Trophoblast cell (in vitro differentiated cells and primary cell): ENCODE data around the gene HOXC11.

Experiments used
- DNase-seq, 2 donors: peaks; one replicate each; pipeline ENCODE4 v3.0.0-alpha.2; 2016
- H2AFZ ChIP-seq: 2 replicates; pipeline ENCODE4 v1.6.1; 2013; ENCODE audit warnings: low read length, moderate library complexity, mild to moderate bottlenecking; ENCODE audit not compliant: insufficient read depth, poor library complexity
- H2AK5ac ChIP-seq: 2 replicates; pipeline ENCODE4 v1.6.1; 2013; ENCODE audit warnings: mild to moderate bottlenecking, low read length
- H2BK120ac ChIP-seq: 2 replicates; pipeline ENCODE4 v1.6.1; 2013; ENCODE audit warnings: low read length, mild to moderate bottlenecking, moderate library complexity; ENCODE audit not compliant: insufficient read depth, poor library complexity
- H2BK12ac ChIP-seq: 2 replicates; pipeline ENCODE4 v1.6.1; 2013; ENCODE audit warnings: mild to moderate bottlenecking, low read length, moderate library complexity
- H2BK5ac ChIP-seq: 2 replicates; pipeline ENCODE4 v1.6.1; 2013; ENCODE audit warnings: low read length, low read depth, moderate library complexity, mild to moderate bottlenecking; ENCODE audit not compliant: poor library complexity
- H3K14ac ChIP-seq: 2 replicates; pipeline ENCODE4 v1.6.1; 2013; ENCODE audit warnings: mild to moderate bottlenecking, low read length
- H3K18ac ChIP-seq: 2 replicates; pipeline ENCODE4 v1.6.1; 2013; ENCODE audit warnings: mild to moderate bottlenecking, low read length
- H3K23ac ChIP-seq: 2 replicates; pipeline ENCODE4 v1.6.1; 2013; ENCODE audit warnings: low read length
- H3K27ac ChIP-seq: 2 replicates; pipeline ENCODE4 v1.5.1; 2013; ENCODE audit warnings: low read depth, mild to moderate bottlenecking, inconsistent platforms, low read length, moderate library complexity
- H3K27me3 ChIP-seq: 2 replicates; pipeline ENCODE4 v1.6.1; 2013; ENCODE audit warnings: inconsistent platforms, mild to moderate bottlenecking, low read length, moderate library complexity; ENCODE audit not compliant: insufficient read depth
- H3K36me3 ChIP-seq, 2 experiments: 1 replicate in 1 of 2; 2 replicates in 1 of 2; pipeline ENCODE4 v1.6.1; 2013; ENCODE audit warnings: low read length in 2 of 2, mild to moderate bottlenecking in 2 of 2, moderate library complexity in 1 of 2; ENCODE audit not compliant: insufficient read depth in 2 of 2, control insufficient read depth in 1 of 2
- H3K4ac ChIP-seq: 2 replicates; pipeline ENCODE4 v1.6.1; 2013; ENCODE audit warnings: low read depth, mild to moderate bottlenecking, low read length, moderate library complexity
- H3K4me1 ChIP-seq, 2 experiments: 1 replicate in 1 of 2; 2 replicates in 1 of 2; pipeline ENCODE4 v1.6.1; 2013; ENCODE audit warnings: low read length in 2 of 2, mild to moderate bottlenecking in 2 of 2, moderate library complexity in 1 of 2; ENCODE audit not compliant: insufficient read depth in 2 of 2, control insufficient read depth in 1 of 2
- H3K4me2 ChIP-seq: 2 replicates; pipeline ENCODE4 v1.6.1; 2013; ENCODE audit warnings: inconsistent platforms, mild to moderate bottlenecking, low read length, moderate library complexity
- H3K4me3 ChIP-seq: 2 replicates; pipeline ENCODE4 v1.5.1; 2013; ENCODE audit warnings: mild to moderate bottlenecking, low read depth, low read length, inconsistent platforms
- H3K79me1 ChIP-seq: one replicate; pipeline ENCODE4 v1.6.1; 2013; ENCODE audit warnings: low read length
- H3K79me2 ChIP-seq: 2 replicates; pipeline ENCODE4 v1.6.1; 2013; ENCODE audit warnings: low read length, mild to moderate bottlenecking; ENCODE audit not compliant: control insufficient read depth, insufficient read depth, poor library complexity
- H3K9ac ChIP-seq: 2 replicates; pipeline ENCODE4 v1.6.1; 2013; ENCODE audit warnings: mild to moderate bottlenecking, low read length
- H3K9me3 ChIP-seq: 2 replicates; pipeline ENCODE4 v1.6.1; 2013; ENCODE audit warnings: low read depth, mild to moderate bottlenecking, control low read depth, inconsistent platforms, low read length; ENCODE audit not compliant: insufficient read depth
- H4K12ac ChIP-seq: 2 replicates; pipeline ENCODE4 v1.6.1; 2013; ENCODE audit warnings: low read depth, mild to moderate bottlenecking, low read length, moderate library complexity
- H4K8ac ChIP-seq: 2 replicates; pipeline ENCODE4 v1.6.1; 2013; ENCODE audit warnings: low read depth, mild to moderate bottlenecking, low read length, moderate library complexity
- H4K91ac ChIP-seq: one replicate; pipeline ENCODE4 v1.6.1; 2013; ENCODE audit warnings: low read depth, mild to moderate bottlenecking, low read length, moderate library complexity
- WGBS: extraction: QIAGEN DNeasy Blood & Tissue Kit; methylation state at CpG from one replicate; pipeline ENCODE4 v1.1.7; 2013; ENCODE audit warnings: missing lambda C conversion rate; ENCODE audit not compliant: insufficient read length, insufficient coverage; ENCODE audit errors: extremely low coverage; 5-methylcytosine and 5-hydroxymethylcytosine counted together

Gene HOXC11

DNA sequence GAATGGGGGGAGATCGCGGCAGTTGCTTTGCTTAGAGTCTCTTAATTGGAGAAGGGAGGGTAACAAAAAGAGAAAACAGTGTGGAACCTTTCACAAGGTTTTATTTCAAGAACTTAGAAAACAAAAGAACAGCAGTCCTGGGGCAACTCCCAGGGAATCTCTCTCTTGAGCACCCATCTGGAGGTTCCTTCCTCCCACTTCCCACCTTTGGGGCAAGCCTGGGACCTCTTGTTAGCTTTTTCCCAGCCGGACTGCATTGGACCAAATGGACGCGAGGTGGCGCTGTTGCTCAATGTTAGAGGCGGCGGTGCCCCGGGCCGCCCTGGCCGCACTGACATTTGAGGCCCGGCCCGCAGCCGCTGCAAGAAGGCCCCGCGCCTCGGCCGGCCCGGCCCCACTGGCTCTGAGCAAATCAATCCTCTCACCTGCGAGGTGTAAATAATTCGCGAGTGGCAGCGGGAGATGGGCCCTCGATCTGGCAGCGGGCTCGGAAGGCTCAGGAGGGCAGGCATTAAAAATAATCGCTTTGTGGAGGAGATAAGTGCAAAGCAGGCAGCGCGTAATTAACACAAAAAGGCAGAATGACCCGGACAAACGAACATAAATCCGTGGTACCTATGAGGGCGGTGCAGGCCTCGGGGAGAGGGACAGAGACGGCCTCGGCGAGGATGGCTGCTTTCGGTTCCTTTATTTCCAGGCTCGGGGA is 33.1 kb downstream of the HOXC11 start:
- no peak overlapping the region for H2AFZ ChIP-seq
- H4K91ac ChIP-seq: no peak overlapping the region
- no peak overlapping the region for H4K12ac ChIP-seq
- H3K27me3 ChIP-seq: peaks cover 91% of the 10 kb centered on the region
- H3K18ac ChIP-seq: no peak overlapping the region
- H2AK5ac ChIP-seq: no peak overlapping the region
- H3K4me3 ChIP-seq: no peak overlapping the region
- WGBS: no CpG with 5 or more reads among the region's 39 CpGs
- H3K79me2 ChIP-seq: no peaks in the 10 kb centered on the region
- no peak overlapping the region for H2BK5ac ChIP-seq
- H3K9ac ChIP-seq: no peak overlapping the region
- H3K23ac ChIP-seq: no peak overlapping the region
- no peaks in the 10 kb centered on the region for H3K4me1 ChIP-seq
- no peak overlapping the region for H3K4ac ChIP-seq
- no peak overlapping the region for H3K14ac ChIP-seq
- DNase-seq: peak; percentile 85 to 97
- no peak overlapping the region for H3K27ac ChIP-seq
- no peak overlapping the region for H4K8ac ChIP-seq
- no peaks in the 10 kb centered on the region for H3K36me3 ChIP-seq
- H3K4me2 ChIP-seq: no peak overlapping the region
- no peak overlapping the region for H2BK120ac ChIP-seq
- no peak overlapping the region for H2BK12ac ChIP-seq
- no peaks in the 10 kb centered on the region for H3K79me1 ChIP-seq
- peaks cover 8% of the 10 kb centered on the region for H3K9me3 ChIP-seq

GRCh38 chr12:54006559-54007220 is 33.8 kb downstream of the HOXC11 start:
- Histone ChIP-seq H3K9ac (no peak overlapping the region), H2AK5ac (no peak overlapping the region), H2BK120ac (no peak overlapping the region), H3K9me3 (peaks cover 8% of the 10 kb centered on the region), H2AFZ (no peak overlapping the region), H3K27ac (no peak overlapping the region), H4K12ac (no peak overlapping the region), H3K79me1 (no peaks in the 10 kb centered on the region), H4K8ac (no peak overlapping the region), H3K4ac (no peak overlapping the region), H2BK5ac (no peak overlapping the region), H3K36me3 (no peaks in the 10 kb centered on the region), H3K4me1 (no peaks in the 10 kb centered on the region), H3K79me2 (no peaks in the 10 kb centered on the region), H3K18ac (no peak overlapping the region), H3K27me3 (peaks cover 89% of the 10 kb centered on the region), H3K4me3 (no peak overlapping the region), H3K23ac (no peak overlapping the region), H3K14ac (no peak overlapping the region), H2BK12ac (no peak overlapping the region), H4K91ac (no peak overlapping the region), H3K4me2 (no peak overlapping the region)
- WGBS: no CpG with 5 or more reads among the region's 22 CpGs
- no peak for DNase-seq

DNA sequence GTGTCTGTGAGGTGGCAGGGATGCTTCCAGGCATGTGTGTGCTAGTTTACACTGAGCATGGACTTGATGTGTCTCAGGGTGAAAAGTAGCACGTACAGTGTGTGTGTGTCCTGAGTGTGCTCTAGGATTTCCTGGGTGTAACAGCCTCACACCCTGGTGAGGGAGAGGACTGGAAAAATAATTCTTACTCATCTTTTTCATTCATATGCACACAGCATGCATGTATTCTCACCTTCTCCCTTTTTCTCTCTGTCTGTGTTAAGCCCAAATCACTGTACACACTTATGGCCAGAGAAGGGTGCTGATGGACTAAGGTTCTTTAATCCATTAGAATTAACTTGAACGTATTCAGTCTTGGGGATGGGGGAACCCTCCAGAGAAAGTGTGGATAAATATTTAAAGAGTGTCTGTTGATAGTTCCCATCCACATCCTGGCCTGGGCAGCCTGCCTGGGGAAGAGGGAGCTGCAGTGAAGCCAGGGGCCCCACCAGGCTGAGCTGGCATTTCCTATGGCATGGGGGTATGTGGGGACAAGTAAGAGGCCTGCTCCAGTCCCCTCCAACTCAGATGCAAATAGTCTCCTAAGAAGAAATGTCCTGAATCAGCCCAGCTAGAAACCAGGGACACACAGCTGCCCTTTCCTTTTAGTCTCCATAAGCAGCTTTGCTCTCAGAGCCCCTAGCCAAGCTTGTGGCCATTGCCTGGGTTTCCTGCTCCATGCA is 34.8 kb downstream of the HOXC11 start:
- H3K14ac ChIP-seq: no peak overlapping the region

GRCh38 chr12:54008260-54008552 is 35.3 kb downstream of the HOXC11 start:
- no peak overlapping the region for H3K14ac ChIP-seq
- H4K12ac ChIP-seq: no peak overlapping the region
- H3K27ac ChIP-seq: no peak overlapping the region
- no peak overlapping the region for H4K8ac ChIP-seq
- H3K36me3 ChIP-seq: no peaks in the 10 kb centered on the region
- no peaks in the 10 kb centered on the region for H3K4me1 ChIP-seq
- H2AK5ac ChIP-seq: no peak overlapping the region
- no CpG with 5 or more reads among the region's 2 CpGs for WGBS
- no peak overlapping the region for H4K91ac ChIP-seq
- H2BK5ac ChIP-seq: no peak overlapping the region
- H2BK12ac ChIP-seq: no peak overlapping the region
- no peak for DNase-seq
- no peaks in the 10 kb centered on the region for H3K79me1 ChIP-seq
- no peak overlapping the region for H3K4ac ChIP-seq
- no peak overlapping the region for H3K23ac ChIP-seq
- H2AFZ ChIP-seq: no peak overlapping the region
- no peak overlapping the region for H2BK120ac ChIP-seq
- H3K79me2 ChIP-seq: no peaks in the 10 kb centered on the region
- H3K18ac ChIP-seq: no peak overlapping the region
- peaks cover 82% of the 10 kb centered on the region for H3K27me3 ChIP-seq
- no peak overlapping the region for H3K4me2 ChIP-seq
- no peak overlapping the region for H3K9ac ChIP-seq
- no peak overlapping the region for H3K4me3 ChIP-seq
- peaks cover 8% of the 10 kb centered on the region for H3K9me3 ChIP-seq

More for the DNA sequence above, 34.8 kb downstream of the HOXC11 start:
- H3K23ac ChIP-seq: no peak overlapping the region
- H3K9me3 ChIP-seq: peaks cover 6% of the 10 kb centered on the region
- no peak overlapping the region for H3K4me3 ChIP-seq
- no peak overlapping the region for H2BK5ac ChIP-seq
- no peak overlapping the region for H4K91ac ChIP-seq
- H3K9ac ChIP-seq: no peak overlapping the region
- H4K8ac ChIP-seq: no peak overlapping the region
- H2AFZ ChIP-seq: no peak overlapping the region
- peaks cover 82% of the 10 kb centered on the region for H3K27me3 ChIP-seq
- no peak overlapping the region for H2BK120ac ChIP-seq
- no peak overlapping the region for H3K18ac ChIP-seq
- WGBS: no CpG with 5 or more reads among the region's 2 CpGs
- no peak for DNase-seq
- no peaks in the 10 kb centered on the region for H3K4me1 ChIP-seq
- H3K4ac ChIP-seq: no peak overlapping the region
- H4K12ac ChIP-seq: no peak overlapping the region
- H3K79me1 ChIP-seq: no peaks in the 10 kb centered on the region
- H3K79me2 ChIP-seq: no peaks in the 10 kb centered on the region
- H2BK12ac ChIP-seq: no peak overlapping the region
- no peak overlapping the region for H3K27ac ChIP-seq
- H3K36me3 ChIP-seq: no peaks in the 10 kb centered on the region
- H3K4me2 ChIP-seq: no peak overlapping the region
- H2AK5ac ChIP-seq: no peak overlapping the region
